Measurements from ENCODE around the gene DSP.
A peak's percentile ranks its signal among the peaks of the same experiment; 100 is the strongest.

DSP gene

DNA sequence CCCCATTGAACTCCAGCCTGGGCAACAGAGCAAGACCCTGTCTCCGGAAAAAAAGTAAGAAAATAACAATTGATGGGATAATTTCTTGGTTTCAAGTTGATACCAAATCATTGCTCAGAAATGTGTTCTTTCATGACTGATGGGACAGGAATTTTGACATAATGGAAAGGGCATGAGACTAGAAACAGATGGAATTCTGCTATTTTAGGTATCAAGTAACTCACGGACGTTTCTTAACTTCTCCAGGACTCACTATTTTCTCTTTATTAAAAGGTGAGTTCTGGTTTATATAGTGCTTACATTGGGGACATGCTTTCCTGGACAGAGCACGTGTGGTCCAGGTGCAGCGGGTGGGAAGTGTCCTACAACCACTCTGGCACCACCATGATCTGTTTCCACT lies 6.0 kb upstream of the DSP start:
- no peak for ATAC-seq

GRCh38 chr6:7537565-7538174 lies 3.8 kb upstream of the DSP start:
- ATAC-seq, result no peak

- ATAC-seq, result no peak
These were observed 3.0 kb upstream of the DSP start for GRCh38 chr6:7538484-7538883.

- no peak for ATAC-seq
These were observed 876 bp upstream of the DSP start for GRCh38 chr6:7540595-7540994.

- ATAC-seq, result peak in 1 of 2 donors; percentile 22
These were observed 798 bp downstream of the DSP start for GRCh38 chr6:7542065-7542873.

GRCh38 chr6:7542874-7543624 lies 1.6 kb downstream of the DSP start:
- no peak for ATAC-seq

GRCh38 chr6:7543789-7544424 lies 2.4 kb downstream of the DSP start:
- ATAC-seq, result no peak

DNA sequence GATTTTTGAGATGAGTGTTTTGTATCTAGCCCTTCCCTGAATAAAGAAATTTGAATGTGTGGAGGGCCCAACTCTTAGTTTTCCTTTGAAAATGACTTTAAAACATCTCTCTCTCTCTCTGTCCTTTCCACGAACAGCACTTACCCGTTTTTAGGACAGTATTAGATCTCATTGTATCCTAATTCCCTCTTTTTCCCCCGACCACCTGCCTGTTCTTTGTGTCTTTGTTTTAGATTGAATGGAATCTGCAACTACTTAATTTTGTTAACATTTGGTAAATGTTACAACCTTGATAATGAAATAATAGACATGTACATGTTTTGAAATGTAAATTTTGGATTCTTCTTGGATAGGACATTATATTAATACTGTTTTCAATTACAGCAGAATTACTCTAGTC lies 3.1 kb downstream of the DSP start:
- no peak for ATAC-seq

DNA sequence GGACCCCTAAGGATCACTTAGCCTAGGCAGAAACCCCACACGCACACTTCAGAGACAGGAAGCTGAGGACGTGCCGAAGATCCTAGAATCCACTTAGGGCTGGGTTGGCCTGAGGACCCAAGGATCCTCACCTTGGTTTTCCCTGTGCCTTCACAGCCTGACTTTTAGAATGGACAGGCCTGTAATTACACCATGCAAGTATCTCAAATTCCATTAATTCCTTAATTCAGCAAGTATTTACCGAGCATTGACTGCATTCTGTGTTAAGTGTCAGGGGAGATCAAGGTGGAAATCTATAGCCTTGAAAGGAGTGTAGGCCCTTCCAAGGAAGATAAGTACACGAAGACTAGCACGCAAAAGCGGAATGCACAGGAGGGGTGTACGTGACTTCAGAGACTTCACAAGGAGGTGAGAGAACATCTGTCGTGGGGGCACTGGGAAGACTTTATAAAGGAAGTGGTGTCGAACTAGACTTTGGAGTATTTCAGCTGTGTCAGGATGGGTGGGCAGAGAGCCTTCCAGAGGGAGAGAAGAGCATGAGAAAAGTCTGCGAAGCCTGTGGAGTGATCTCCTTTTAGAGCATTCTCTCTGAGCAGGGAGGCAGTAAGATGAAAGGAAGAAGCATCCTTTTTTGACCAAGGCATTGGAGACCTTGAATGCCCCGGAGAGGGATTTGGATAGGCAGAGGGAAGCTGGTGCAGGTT lies 4.0 kb downstream of the DSP start:
- no peak for ATAC-seq

- no peak for ATAC-seq
These were observed 4.5 kb downstream of the DSP start for GRCh38 chr6:7546020-7546369.

GRCh38 chr6:7546383-7546782 lies 4.9 kb downstream of the DSP start:
- no peak for ATAC-seq

DNA sequence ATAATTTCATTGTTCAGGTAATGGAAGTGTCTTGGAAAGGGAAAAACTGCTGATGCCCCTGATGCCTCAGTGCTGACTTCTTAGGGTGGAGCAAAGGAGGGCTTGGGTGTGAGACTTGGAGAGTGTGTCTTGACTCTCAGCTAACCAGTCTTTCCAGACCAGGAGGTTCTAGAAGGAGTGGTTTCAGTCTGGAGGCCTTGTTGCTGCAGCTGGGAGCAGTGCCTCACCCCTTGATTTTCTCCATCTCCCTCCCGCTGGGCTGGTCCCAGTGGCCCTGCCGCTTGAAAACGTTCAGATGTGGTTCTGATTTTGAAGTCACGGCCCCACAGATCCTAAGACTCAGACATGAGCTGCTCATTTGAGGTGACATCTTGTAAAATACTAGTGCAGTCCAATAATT lies 5.4 kb downstream of the DSP start:
- no peak for ATAC-seq

GRCh38 chr6:7547315-7547714 lies 5.8 kb downstream of the DSP start:
- no peak for ATAC-seq

DNA sequence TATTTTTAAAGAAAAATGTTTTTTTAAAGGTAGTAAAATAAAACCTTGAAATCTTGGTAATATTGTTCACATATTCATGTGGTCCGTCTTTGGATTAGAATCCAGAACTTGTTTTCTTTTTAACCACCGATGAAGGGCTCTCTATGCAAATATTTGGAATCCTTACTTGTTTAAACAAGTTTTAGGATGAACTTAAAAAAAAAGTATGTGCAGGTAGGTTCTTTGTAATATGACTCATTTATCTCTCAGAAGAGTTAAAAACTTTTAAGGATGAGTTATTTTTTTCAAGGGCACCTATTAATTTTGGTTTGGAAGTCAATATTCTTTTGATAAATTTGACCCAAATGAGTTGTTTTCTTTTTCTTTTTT lies 8.9 kb downstream of the DSP start:
- no peak for ATAC-seq

DNA sequence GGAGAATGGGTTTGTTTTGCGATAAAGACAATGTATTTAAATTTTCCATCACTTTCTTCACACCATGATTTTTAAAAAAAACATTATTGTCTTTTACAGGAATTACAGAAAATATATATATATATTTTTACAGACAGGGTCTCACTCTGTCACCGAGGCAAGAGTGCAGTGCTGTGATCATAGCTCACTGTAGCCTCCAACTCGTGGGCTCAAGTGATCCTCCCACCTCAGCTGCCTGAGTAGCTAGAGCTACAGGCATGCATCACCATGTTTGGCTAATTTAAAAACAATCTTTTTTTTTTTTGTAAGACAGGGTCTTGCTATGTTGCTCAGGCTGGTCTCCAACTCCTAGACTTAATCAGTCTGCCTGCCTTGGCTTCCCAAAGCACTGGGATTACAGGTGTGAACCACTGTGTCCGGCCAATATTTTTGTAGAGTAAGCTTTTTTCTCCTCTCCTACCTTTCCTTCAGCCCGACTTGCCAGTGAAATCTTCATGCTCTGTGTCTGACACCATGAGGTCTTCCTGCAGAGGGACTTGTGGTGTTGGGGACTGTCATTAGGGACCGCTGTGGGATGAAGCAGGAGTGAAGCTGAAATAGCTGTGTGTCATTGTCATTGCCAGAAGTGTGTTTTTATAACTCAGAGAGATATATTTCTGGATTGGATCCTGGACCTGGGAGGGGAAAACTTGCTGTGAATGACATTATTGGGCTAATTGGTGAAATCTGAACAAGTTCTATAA lies 13.2 kb downstream of the DSP start:
- no peak for ATAC-seq

DNA sequence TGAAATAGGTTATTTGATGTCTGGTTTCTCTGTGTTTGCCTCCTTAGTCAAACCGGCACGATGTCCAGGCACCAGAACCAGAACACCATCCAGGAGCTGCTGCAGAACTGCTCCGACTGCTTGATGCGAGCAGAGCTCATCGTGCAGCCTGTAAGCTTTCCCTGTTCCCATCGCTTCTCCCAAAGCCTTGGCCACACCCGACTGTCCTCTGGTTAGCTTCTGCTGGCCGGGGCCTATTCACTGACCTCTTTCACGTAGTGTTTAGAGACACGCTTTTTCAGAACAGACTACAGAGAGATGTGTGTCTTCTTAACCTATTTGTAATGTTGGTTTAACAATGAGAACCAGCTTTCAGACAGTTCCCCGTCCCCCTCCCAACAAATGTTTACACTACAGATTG lies 14.2 kb downstream of the DSP start:
- ATAC-seq, result no peak

GRCh38 chr6:7556394-7557106 lies 15.1 kb downstream of the DSP start:
- ATAC-seq, result no peak

DNA sequence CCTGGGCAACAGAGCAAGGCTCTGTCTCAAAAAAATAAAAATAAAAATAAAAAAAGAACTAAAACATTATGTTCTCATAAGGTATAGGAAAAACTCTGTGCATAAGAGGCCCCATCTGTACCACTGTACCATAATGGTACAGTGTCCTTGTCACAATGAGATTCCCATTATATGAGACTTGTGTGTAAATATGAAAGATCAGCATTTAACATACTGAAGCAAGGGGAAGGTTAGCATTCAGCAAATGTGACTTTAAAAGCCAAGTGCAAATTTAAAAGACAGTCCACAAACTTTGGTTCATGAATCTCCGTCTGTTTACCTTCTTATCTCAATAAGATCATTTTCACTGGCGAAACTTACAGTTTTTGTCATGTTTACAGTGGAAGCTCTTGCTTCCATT lies 16.2 kb downstream of the DSP start:
- ATAC-seq, result no peak

DNA sequence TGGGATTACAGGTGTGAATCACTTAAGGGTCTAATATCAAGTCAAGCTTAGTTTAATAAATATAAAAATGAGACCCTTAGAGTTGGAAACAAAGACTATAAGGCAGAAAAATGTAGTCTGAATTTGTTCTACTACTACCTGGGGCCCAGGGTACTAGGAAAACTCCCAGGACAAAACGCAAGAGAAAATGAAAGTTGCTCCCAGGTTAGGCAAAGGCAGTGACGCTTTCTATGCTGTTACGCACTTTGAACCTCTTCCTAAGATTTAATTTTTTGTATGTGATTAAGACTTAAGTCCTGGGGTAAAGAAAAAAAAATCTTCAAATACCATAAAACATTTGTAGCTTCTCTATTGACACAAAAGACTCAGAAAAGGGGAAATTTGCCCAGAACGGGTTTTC lies 17.3 kb downstream of the DSP start:
- ATAC-seq, result no peak

- ATAC-seq, result no peak
These were observed 17.7 kb downstream of the DSP start for GRCh38 chr6:7559196-7559595.

- no peak for ATAC-seq
These were observed 18.3 kb downstream of the DSP start for GRCh38 chr6:7559651-7560385.

Data from activated CD4-positive, CD25-positive, alpha-beta regulatory T cell treated with anti-CD3 and anti-CD28 coated beads, Interleukin-2, amount 50 U/mL, for 24 hours (primary cell).